ENCODE data around the gene METRN.

DNA sequence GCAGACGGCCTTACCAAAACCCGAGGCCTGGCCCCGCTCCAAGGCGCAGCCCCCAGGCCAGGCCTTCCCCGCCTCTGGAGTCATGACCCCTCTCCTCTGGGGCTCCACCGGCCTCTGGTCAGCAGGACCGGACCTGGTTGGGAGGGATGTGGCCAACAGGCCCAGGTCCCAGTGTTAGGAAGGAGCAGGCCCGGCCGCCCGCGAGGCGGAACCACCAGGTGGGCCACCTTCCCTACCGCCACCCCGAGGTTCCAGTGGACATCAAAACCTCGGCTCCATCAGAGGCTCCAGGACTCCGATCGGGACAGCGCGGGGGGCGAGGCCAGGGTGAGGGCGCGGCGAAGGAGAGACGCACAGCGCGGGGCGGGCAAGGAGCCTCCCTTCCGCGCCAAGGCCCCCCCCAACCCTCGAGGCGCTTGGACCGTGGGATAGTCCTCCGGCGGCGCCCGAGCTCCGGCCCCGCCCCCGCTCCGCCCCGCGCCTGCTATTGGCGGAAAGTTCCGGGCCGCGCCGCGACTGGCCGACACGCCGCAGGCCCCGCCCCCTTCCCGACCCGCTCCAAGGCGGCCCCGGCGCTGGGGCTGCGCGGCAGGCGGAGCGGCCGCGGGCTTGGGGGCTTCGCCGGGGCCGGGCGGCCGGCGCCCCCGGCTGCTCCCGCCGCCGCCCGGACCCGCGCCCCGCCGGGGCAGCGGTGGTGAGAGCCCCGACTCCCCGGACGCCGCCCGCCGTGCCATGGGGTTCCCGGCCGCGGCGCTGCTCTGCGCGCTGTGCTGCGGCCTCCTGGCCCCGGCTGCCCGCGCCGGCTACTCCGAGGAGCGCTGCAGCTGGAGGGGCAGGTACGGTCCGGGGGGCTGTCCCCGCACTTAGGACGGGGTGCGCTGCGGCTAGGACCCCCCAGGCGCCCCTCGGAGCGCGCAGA lies at the start of gene METRN:
- no peak for TF ChIP-seq POLR2A (IDR thresholded peaks at IDR 0.05; ENCODE audit: low read depth, low read length)
- no peak for TF ChIP-seq POLR2AphosphoS5 (IDR thresholded peaks at IDR 0.05; ENCODE audit: low read depth, low read length)

Measured in GM12892 (cell line).